ENCODE results near the gene ZNF365. TPM values are rescaled to one million over a fixed set of nuclear protein-coding genes. Genes with fewer than 3 reads are reported as not detected.
"Not testable (repeated sequence)": the region's sequence is repeated elsewhere in the genome, so short reads cannot be mapped to it uniquely, and the experiment has no call there.

ZNF365 gene
- total and polyA plus RNA-seq, 9 of the 15 experiments (the other 6 are each of a cell fraction or from before 2014, with no cell fraction given) = 0.03 to 0.04 TPM; not detected in 7

DNA sequence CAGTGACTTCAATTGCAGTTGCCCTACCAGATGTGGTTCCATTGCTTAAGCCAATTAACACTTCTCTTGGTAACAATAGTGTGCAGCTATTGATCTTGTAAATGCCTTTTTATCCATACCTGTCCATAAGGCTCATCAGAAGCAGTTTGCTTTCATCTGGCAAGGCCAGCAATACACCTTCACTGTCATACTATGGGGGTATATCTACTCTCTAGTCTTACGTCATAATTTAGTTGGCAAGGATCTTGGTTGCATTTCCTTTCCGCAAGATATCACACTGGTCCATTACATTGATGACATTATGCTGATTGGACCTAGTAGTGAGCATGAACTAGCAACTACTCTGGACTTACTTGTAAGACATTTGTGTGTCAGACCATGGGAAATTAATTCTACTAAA lies 17.7 kb upstream of the ZNF365 start (continued):
- no peak for TF ChIP-seq TAF1 (IDR thresholded peaks at IDR 0.05; ENCODE audit: control insufficient read depth, extremely low read depth, insufficient read depth, low read length, severe bottlenecking)

- H4K20me1 ChIP-seq (replicated peaks; ENCODE audit: control insufficient read depth, insufficient read depth, low read length); BruUV-seq (replicated peaks); H3K9ac ChIP-seq (ENCODE audit: insufficient read depth in 1 of 2, low read depth in 2 of 2, low read length in 2 of 2); H3K4me2 ChIP-seq (ENCODE audit: insufficient read depth, low read length); H3K79me2 ChIP-seq (ENCODE audit: control insufficient read depth, insufficient read depth, low read length); in situ Hi-C loops (cut with MboI); H3K9me1 ChIP-seq (ENCODE audit: control insufficient read depth, insufficient read depth, low read length); H3K4me1 ChIP-seq (replicated peaks in 1 of 2; ENCODE audit: control insufficient read depth in 2 of 2, insufficient read depth in 2 of 2, low read length in 2 of 2); H3K9me3 ChIP-seq (replicated peaks; ENCODE audit: control insufficient read depth, insufficient read depth, low read depth, low read length); H3K27ac ChIP-seq (ENCODE audit: extremely low read depth, low read depth, low read length); CTCF ChIA-PET (ENCODE audit: low intra/inter-chr PET ratio); DNase-seq (ENCODE audit: extremely low read depth in 1 of 4, low spot score in 3 of 4); H3K36me3 ChIP-seq (ENCODE audit: control insufficient read depth, insufficient read depth, low read length); ATAC-seq; FAIRE-seq; intact Hi-C loops (cut with micrococcal nuclease); POLR2A ChIA-PET; H3K27me3 ChIP-seq (ENCODE audit: control insufficient read depth in 2 of 2, insufficient read depth in 2 of 2, low read length in 2 of 2); H3K4me3 ChIP-seq; H2AFZ ChIP-seq (ENCODE audit: low read depth, low read length): not testable (repeated sequence)
- WGBS (ENCODE audit: insufficient coverage, low coverage, missing lambda C conversion rate) = 3% methylated on average over 2 of the region's 2 CpGs
Observed at GRCh38 chr10:62358151-62358550, 16.0 kb upstream of the ZNF365 start.

DNA sequence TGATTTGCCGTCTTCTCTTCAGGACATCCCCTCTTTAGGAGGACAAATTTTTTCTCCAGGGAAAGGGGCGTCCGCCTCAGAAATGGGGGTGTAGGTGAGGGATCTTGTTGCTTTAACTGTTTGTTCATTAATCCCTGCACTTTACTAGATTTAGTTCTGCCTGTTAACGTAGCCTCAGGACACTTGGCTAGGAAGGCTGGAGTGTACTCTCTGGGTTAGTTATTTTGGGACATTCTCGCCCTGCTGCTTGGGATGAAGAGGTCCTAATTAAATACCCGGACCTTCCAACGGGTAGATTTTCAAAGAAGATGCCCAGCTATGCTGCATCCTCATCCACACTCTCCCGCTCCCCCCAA lies 552 bp upstream of the ZNF365 start:
- H3K27me3 ChIP-seq (ENCODE audit: control insufficient read depth in 2 of 2, insufficient read depth in 2 of 2, low read length in 2 of 2) = peaks cover 0 to 14% of the 10 kb centered on the region in 2 experiments; a peak in 4 of 5 replicates
- POLR2A ChIA-PET = interaction anchor here (0.7 kb wide), 1 partner anchor 23 kb away, joined by 3 read pairs; no protein-coding TSS in a partner anchor
- no peak for FAIRE-seq
- 0% methylated on average over 8 of the region's 8 CpGs for WGBS (ENCODE audit: insufficient coverage, low coverage, missing lambda C conversion rate)
- no peaks in the 10 kb centered on the region for H3K9me1 ChIP-seq (ENCODE audit: control insufficient read depth, insufficient read depth, low read length)
- H3K9ac ChIP-seq (ENCODE audit: insufficient read depth in 1 of 2, low read depth in 2 of 2, low read length in 2 of 2) = no peak overlapping the region
- BruUV-seq (replicated peaks) = no TSS peak
- no peaks in the 10 kb centered on the region for H3K36me3 ChIP-seq (ENCODE audit: control insufficient read depth, insufficient read depth, low read length)
- intact Hi-C loops (cut with micrococcal nuclease) = no loop called here
- no peak for ATAC-seq
- no peak overlapping the region for H3K4me2 ChIP-seq (ENCODE audit: insufficient read depth, low read length)
- CTCF ChIA-PET (ENCODE audit: low intra/inter-chr PET ratio) = no interaction called here
- no peak overlapping the region for H3K4me3 ChIP-seq
- TF ChIP-seq DPF2 (IDR thresholded peaks at IDR 0.05) (no peak), XRCC5 (IDR thresholded peaks at IDR 0.05; ENCODE audit: low read depth, low read length) (no peak), SAP30 (IDR thresholded peaks at IDR 0.05; ENCODE audit: borderline replicate concordance, insufficient read depth, low read depth, low read length, poor library complexity, severe bottlenecking) (no peak), TBP (optimal IDR thresholded peaks at IDR 0.05; ENCODE audit: low read depth, low read length) (no peak)
- TF ChIP-seq, protein P1, sequence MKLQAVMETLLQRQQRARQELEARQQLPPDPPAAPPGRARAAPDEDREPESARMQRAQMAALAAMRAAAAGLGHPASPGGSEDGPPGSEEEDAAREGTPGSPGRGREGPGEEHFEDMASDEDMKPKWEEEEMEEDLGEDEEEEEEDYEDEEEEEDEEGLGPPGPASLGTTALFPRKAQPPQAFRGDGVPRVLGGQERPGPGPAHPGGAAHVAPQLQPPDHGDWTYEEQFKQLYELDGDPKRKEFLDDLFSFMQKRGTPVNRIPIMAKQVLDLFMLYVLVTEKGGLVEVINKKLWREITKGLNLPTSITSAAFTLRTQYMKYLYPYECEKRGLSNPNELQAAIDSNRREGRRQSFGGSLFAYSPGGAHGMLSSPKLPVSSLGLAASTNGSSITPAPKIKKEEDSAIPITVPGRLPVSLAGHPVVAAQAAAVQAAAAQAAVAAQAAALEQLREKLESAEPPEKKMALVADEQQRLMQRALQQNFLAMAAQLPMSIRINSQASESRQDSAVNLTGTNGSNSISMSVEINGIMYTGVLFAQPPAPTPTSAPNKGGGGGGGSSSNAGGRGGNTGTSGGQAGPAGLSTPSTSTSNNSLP (IDR thresholded peaks at IDR 0.05; ENCODE audit: borderline replicate concordance, low read depth, low read length) = no peak
- H3K9me3 ChIP-seq (replicated peaks; ENCODE audit: control insufficient read depth, insufficient read depth, low read depth, low read length) = no peaks in the 10 kb centered on the region
- H4K20me1 ChIP-seq (replicated peaks; ENCODE audit: control insufficient read depth, insufficient read depth, low read length) = no peaks in the 10 kb centered on the region
- no peaks in the 10 kb centered on the region for H3K79me2 ChIP-seq (ENCODE audit: control insufficient read depth, insufficient read depth, low read length)
- in situ Hi-C loops (cut with MboI) = no loop called here
- no peak overlapping the region for H3K27ac ChIP-seq (ENCODE audit: extremely low read depth, low read depth, low read length)
- peaks cover 0 to 6% of the 10 kb centered on the region in 2 experiments; a peak in 1 of 5 replicates for H3K4me1 ChIP-seq (replicated peaks in 1 of 2; ENCODE audit: control insufficient read depth in 2 of 2, insufficient read depth in 2 of 2, low read length in 2 of 2)
- DNase-seq (ENCODE audit: extremely low read depth in 1 of 4, low spot score in 3 of 4) = no peak
- no peak overlapping the region for H2AFZ ChIP-seq (ENCODE audit: low read depth, low read length)
